ENCODE results near the gene ANO7. TPM values are rescaled to one million over a fixed set of nuclear protein-coding genes. Genes with fewer than 3 reads are reported as not detected.

The ANO7 gene
- total RNA-seq, 2 donors from 2014 or later, result 0.99 to 1.6 TPM

DNA sequence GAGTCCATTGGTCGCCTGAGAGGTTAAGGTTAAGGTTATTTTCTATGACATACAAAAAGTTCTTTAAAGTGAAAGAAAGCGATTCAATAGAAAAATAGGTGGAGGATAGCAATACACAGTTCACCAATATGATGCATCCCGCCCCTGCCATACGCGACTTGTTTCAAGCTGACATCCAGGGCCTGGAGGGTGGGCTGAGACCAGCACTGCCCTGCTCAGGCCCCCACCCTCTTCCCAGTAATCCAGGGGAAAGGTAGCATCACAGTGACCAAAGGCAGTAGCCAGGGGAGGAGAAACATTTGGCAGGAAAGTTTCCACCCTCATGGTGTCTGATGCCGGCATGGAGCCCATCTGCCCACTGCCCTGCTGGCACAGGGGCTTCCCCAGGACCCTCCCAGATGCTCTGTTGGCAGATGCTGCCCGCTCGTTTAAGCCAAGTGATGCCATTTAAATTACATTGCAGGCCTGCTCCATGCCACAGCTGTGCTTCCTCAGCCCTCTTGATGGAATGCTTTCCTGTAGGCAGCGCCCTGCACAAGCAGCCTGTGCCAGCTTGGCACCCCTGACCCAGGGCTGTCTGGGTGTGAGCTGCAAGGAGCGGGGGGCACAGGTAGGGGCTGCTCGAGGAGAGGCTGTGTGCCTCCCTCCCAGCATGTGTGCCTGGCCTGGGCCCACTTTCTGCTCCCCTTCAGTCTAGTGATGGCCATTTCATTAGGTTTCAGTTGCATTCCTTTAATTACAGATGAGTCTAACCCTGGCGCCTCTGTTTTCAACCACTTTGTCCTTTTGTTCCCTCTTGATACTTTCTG lies 10.7 kb upstream of the ANO7 start:
- Histone ChIP-seq H3K4me3 (no peak overlapping the region), H3K27ac (no peak overlapping the region), H3K27me3 (no peaks in the 10 kb centered on the region), H3K36me3 (replicated peaks in 1 of 2; ENCODE audit: insufficient read depth in 1 of 2, low read depth in 2 of 2) (peaks cover 4 to 5% of the 10 kb centered on the region in 2 donors), H3K4me1 (no peaks in the 10 kb centered on the region), H3K9me3 (no peaks in the 10 kb centered on the region)
- TF ChIP-seq, protein P1, sequence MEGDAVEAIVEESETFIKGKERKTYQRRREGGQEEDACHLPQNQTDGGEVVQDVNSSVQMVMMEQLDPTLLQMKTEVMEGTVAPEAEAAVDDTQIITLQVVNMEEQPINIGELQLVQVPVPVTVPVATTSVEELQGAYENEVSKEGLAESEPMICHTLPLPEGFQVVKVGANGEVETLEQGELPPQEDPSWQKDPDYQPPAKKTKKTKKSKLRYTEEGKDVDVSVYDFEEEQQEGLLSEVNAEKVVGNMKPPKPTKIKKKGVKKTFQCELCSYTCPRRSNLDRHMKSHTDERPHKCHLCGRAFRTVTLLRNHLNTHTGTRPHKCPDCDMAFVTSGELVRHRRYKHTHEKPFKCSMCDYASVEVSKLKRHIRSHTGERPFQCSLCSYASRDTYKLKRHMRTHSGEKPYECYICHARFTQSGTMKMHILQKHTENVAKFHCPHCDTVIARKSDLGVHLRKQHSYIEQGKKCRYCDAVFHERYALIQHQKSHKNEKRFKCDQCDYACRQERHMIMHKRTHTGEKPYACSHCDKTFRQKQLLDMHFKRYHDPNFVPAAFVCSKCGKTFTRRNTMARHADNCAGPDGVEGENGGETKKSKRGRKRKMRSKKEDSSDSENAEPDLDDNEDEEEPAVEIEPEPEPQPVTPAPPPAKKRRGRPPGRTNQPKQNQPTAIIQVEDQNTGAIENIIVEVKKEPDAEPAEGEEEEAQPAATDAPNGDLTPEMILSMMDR (IDR thresholded peaks at IDR 0.05), result no peak
- TF ChIP-seq POLR2A (IDR thresholded peaks at IDR 0.05), result no peak
- intact Hi-C loops (cut with DNase I), result no loop called here
- ATAC-seq, result no peak
- WGBS, 2 donors, result 94 to 96% methylated on average over 11 to 12 of the region's 12 CpGs
- DNase-seq, result no peak

DNA sequence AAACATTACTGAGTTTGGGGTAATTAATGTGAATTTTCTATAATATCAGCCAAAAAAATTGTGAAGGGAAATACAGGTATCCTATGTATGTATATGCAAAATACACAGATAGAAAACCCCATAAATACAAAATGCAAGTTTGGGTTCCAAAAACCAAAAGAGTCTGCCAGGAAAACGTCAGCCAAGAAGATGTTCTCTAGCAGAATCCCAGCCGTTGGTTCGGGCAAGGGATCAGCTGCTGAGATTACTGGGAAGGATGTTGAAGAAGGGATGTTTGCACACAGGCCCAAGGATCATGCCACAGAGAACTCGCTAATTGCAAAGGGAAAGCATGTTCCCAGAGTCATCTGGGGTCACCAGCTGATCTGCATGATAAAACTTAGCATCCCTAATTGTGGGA lies 9.5 kb upstream of the ANO7 start:
- peaks cover 4 to 9% of the 10 kb centered on the region in 2 donors for H3K36me3 ChIP-seq (replicated peaks in 1 of 2; ENCODE audit: insufficient read depth in 1 of 2, low read depth in 2 of 2)
- H3K27me3 ChIP-seq, result no peaks in the 10 kb centered on the region
- H3K4me3 ChIP-seq, result no peak overlapping the region
- no peak for TF ChIP-seq POLR2A (IDR thresholded peaks at IDR 0.05)
- TF ChIP-seq, protein P1 (IDR thresholded peaks at IDR 0.05), result no peak
- 82 to 84% methylated on average over 4 of the region's 4 CpGs for WGBS, 2 donors
- intact Hi-C loops (cut with DNase I), result no loop called here
- no peaks in the 10 kb centered on the region for H3K9me3 ChIP-seq
- no peak overlapping the region for H3K27ac ChIP-seq
- DNase-seq (no peak), ATAC-seq (no peak)
- no peaks in the 10 kb centered on the region for H3K4me1 ChIP-seq

DNA sequence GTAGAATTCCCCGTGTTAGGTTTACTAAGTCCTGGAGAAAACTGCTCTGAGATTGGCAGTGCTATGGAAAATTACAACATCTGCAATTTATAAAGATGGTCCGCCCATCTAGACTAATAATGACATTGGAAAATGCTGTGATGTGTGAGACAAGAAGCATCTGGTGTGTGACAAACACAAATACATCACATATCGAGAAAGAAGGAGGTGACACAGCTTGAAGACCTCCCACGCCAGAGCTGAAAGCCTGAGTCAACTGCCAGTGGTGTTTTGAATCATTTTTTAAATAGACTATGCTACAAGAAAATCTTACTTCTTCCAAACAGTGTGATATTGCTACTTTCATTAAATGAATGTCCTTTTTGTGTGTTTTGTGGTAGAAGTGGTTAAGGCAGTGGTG lies 8.6 kb upstream of the ANO7 start:
- DNase-seq (no peak), ATAC-seq (no peak)
- peaks cover 0 to 9% of the 10 kb centered on the region in 2 donors for H3K36me3 ChIP-seq (replicated peaks in 1 of 2; ENCODE audit: insufficient read depth in 1 of 2, low read depth in 2 of 2)
- no peaks in the 10 kb centered on the region for H3K9me3 ChIP-seq
- no peak overlapping the region for H3K4me3 ChIP-seq
- intact Hi-C loops (cut with DNase I), result no loop called here
- H3K4me1 ChIP-seq, result no peaks in the 10 kb centered on the region
- H3K27me3 ChIP-seq, result no peaks in the 10 kb centered on the region
- WGBS, 2 donors, result 71 to 75% methylated on average over 4 of the region's 4 CpGs
- no peak overlapping the region for H3K27ac ChIP-seq
- TF ChIP-seq, protein P1 (IDR thresholded peaks at IDR 0.05), result no peak
- no peak for TF ChIP-seq POLR2A (IDR thresholded peaks at IDR 0.05)

DNA sequence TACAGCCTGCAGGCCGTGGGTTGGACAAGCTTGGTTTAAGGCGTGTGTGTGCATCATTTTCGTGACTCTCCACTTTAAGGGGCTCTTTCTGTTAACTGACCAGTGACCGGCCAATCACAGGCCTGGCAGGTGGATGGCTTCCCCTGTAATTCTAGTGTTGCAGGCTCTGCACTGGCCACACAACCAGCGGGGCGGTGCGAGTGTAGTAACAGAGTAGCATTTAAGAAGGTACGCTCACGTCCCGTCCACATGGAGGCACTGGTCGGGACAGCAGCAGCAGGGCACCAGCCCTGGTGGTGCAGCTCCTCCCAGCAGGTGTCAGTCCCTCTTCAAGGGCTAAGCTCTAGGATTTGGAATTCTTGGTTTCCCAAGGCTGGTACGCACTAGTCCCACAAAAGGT lies 8.0 kb upstream of the ANO7 start:
- 92 to 94% methylated on average over 5 to 12 of the region's 12 CpGs for WGBS, 2 donors
- Histone ChIP-seq H3K4me1 (no peaks in the 10 kb centered on the region), H3K4me3 (no peak overlapping the region), H3K9me3 (no peaks in the 10 kb centered on the region), H3K36me3 (replicated peaks in 1 of 2; ENCODE audit: insufficient read depth in 1 of 2, low read depth in 2 of 2) (peaks cover 0 to 9% of the 10 kb centered on the region in 2 donors), H3K27me3 (no peaks in the 10 kb centered on the region), H3K27ac (no peak overlapping the region)
- TF ChIP-seq, protein P1 (IDR thresholded peaks at IDR 0.05), result no peak
- no peak for TF ChIP-seq POLR2A (IDR thresholded peaks at IDR 0.05)
- intact Hi-C loops (cut with DNase I), result no loop called here
- ATAC-seq (no peak), DNase-seq (no peak)

DNA sequence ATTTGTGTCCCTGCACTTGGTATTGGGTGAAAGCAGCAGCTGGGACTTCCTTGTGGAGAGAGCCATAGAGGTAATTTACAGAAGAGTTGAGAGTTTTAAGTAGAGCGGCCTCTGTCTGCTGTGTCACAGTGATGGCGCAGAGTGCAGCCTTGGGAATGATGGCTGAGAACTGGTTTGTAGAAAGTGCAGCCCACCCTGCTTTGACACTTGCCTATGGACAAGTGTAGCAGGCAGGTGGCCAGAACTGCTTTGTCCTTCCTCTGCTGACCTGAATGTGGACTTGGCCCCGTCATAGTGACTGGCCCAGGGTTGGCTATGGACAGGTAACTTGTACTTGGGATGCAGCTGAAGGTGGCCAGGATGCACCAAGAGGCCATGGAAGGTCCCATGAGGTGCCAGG lies 6.4 kb upstream of the ANO7 start:
- no peaks in the 10 kb centered on the region for H3K9me3 ChIP-seq
- H3K4me3 ChIP-seq, result no peak overlapping the region
- WGBS, 2 donors, result 91 to 100% methylated on average over 2 to 3 of the region's 3 CpGs
- intact Hi-C loops (cut with DNase I), result no loop called here
- H3K36me3 ChIP-seq (replicated peaks in 1 of 2; ENCODE audit: insufficient read depth in 1 of 2, low read depth in 2 of 2), result peaks cover 0 to 7% of the 10 kb centered on the region in 2 donors
- no peak overlapping the region for H3K27ac ChIP-seq
- no peak for DNase-seq
- H3K4me1 ChIP-seq, result no peaks in the 10 kb centered on the region
- no peak for ATAC-seq
- TF ChIP-seq, protein P1 (IDR thresholded peaks at IDR 0.05), result no peak
- TF ChIP-seq POLR2A (IDR thresholded peaks at IDR 0.05), result no peak
- H3K27me3 ChIP-seq, result no peaks in the 10 kb centered on the region
